ACC112 (cell line): ENCODE results near the gene D2HGDH.
"Not testable (repeated sequence)": the region's sequence is repeated elsewhere in the genome, so short reads cannot be mapped to it uniquely, and the experiment has no call there.

ENCODE experiments used
- H2AFZ ChIP-seq: fragments of 200-600 bp; sonication (generic); one replicate; pipeline ENCODE4 v1.6.0; 2017; ENCODE audit warnings: antibody characterized with exemption, low read length; ENCODE audit not compliant: unreplicated experiment
- H3K27ac ChIP-seq: fragments of 200-600 bp; sonication (generic); 2 replicates; pipeline ENCODE4 v1.5.1; 2014; ENCODE audit warnings: low read depth, mild to moderate bottlenecking, antibody characterized with exemption, low read length, moderate library complexity
- H3K27me3 ChIP-seq: fragments of 200-600 bp; sonication (generic); 2 replicates; pipeline ENCODE4 v1.6.1; 2014; ENCODE audit warnings: mild to moderate bottlenecking, antibody characterized with exemption, low read length, moderate library complexity, mixed read lengths; ENCODE audit not compliant: insufficient read depth
- H3K36me3 ChIP-seq: fragments of 200-600 bp; sonication (generic); 2 replicates; pipeline ENCODE4 v1.6.1; 2016; ENCODE audit warnings: mild to moderate bottlenecking, antibody characterized with exemption, low read length, moderate library complexity, mixed read lengths; ENCODE audit not compliant: insufficient read depth
- H3K4me1 ChIP-seq: fragments of 200-600 bp; sonication (generic); one replicate; pipeline ENCODE4 v1.6.1; 2016; ENCODE audit warnings: low read length, mixed read lengths; ENCODE audit not compliant: insufficient read depth, unreplicated experiment, control insufficient read depth
- H3K4me3 ChIP-seq: fragments of 200-600 bp; sonication (generic); 2 replicates; pipeline ENCODE4 v1.5.1; 2014; ENCODE audit warnings: mild to moderate bottlenecking, low read depth, low read length
- H3K79me2 ChIP-seq: fragments of 200-600 bp; sonication (generic); one replicate; pipeline ENCODE4 v1.6.0; 2016; ENCODE audit warnings: low read length; ENCODE audit not compliant: control insufficient read depth, unreplicated experiment, insufficient read depth

D2HGDH gene

GRCh38 chr2:241795021-241795999 is 60.9 kb downstream of the D2HGDH start:
- H3K79me2 ChIP-seq = no peaks in the 10 kb centered on the region
- no peak overlapping the region for H2AFZ ChIP-seq

GRCh38 chr2:241796209-241796608 is 61.8 kb downstream of the D2HGDH start:
- Histone ChIP-seq H3K27me3 (no peaks in the 10 kb centered on the region), H3K4me1 (no peaks in the 10 kb centered on the region), H3K27ac (no peak overlapping the region), H2AFZ (no peak overlapping the region), H3K36me3 (no peaks in the 10 kb centered on the region), H3K4me3 (no peak overlapping the region), H3K79me2 (no peaks in the 10 kb centered on the region)

More at GRCh38 chr2:241795021-241795999, 60.9 kb downstream of the D2HGDH start:
- Histone ChIP-seq H3K27me3 (no peaks in the 10 kb centered on the region), H3K4me3 (no peak overlapping the region), H3K27ac (no peak overlapping the region), H3K4me1 (no peaks in the 10 kb centered on the region), H3K36me3 (no peaks in the 10 kb centered on the region)

- H3K27ac ChIP-seq = no peak overlapping the region
- no peaks in the 10 kb centered on the region for H3K79me2 ChIP-seq
- H3K27me3 ChIP-seq = no peaks in the 10 kb centered on the region
- no peak overlapping the region for H3K4me3 ChIP-seq
- no peaks in the 10 kb centered on the region for H3K4me1 ChIP-seq
- no peaks in the 10 kb centered on the region for H3K36me3 ChIP-seq
- no peak overlapping the region for H2AFZ ChIP-seq
These were observed 62.2 kb downstream of the D2HGDH start for GRCh38 chr2:241796610-241797138.

GRCh38 chr2:241797441-241798080 is 63.1 kb downstream of the D2HGDH start:
- Histone ChIP-seq H3K79me2 (no peaks in the 10 kb centered on the region), H2AFZ (no peak overlapping the region), H3K4me1 (no peaks in the 10 kb centered on the region), H3K36me3 (no peaks in the 10 kb centered on the region), H3K27me3 (no peaks in the 10 kb centered on the region), H3K27ac (no peak overlapping the region), H3K4me3 (no peak overlapping the region)

GRCh38 chr2:241798081-241798630 is 63.7 kb downstream of the D2HGDH start:
- Histone ChIP-seq H2AFZ (no peak overlapping the region), H3K79me2 (no peaks in the 10 kb centered on the region)

GRCh38 chr2:241798631-241799521 is 64.4 kb downstream of the D2HGDH start:
- Histone ChIP-seq H3K27ac (no peak overlapping the region), H3K36me3 (no peaks in the 10 kb centered on the region), H2AFZ (no peak overlapping the region), H3K27me3 (no peaks in the 10 kb centered on the region), H3K4me1 (peaks cover 4% of the 10 kb centered on the region), H3K4me3 (no peak overlapping the region), H3K79me2 (no peaks in the 10 kb centered on the region)

More at GRCh38 chr2:241798081-241798630, 63.7 kb downstream of the D2HGDH start:
- H3K27ac ChIP-seq = no peak overlapping the region
- no peaks in the 10 kb centered on the region for H3K27me3 ChIP-seq
- peaks cover 3% of the 10 kb centered on the region for H3K4me1 ChIP-seq
- H3K4me3 ChIP-seq = no peak overlapping the region
- no peaks in the 10 kb centered on the region for H3K36me3 ChIP-seq

- Histone ChIP-seq H3K27ac (no peak overlapping the region), H3K79me2 (no peaks in the 10 kb centered on the region), H2AFZ (no peak overlapping the region), H3K36me3 (no peaks in the 10 kb centered on the region), H3K4me3 (no peak overlapping the region), H3K27me3 (no peaks in the 10 kb centered on the region), H3K4me1 (peaks cover 9% of the 10 kb centered on the region)
These were observed 65.2 kb downstream of the D2HGDH start for GRCh38 chr2:241799522-241800197.

- H3K4me1 ChIP-seq = peaks cover 13% of the 10 kb centered on the region
These were observed 65.9 kb downstream of the D2HGDH start for GRCh38 chr2:241800198-241800903.

GRCh38 chr2:241801611-241802420 is 67.4 kb downstream of the D2HGDH start:
- Histone ChIP-seq H2AFZ (no peak overlapping the region), H3K4me1 (peaks cover 13% of the 10 kb centered on the region), H3K4me3 (no peak overlapping the region), H3K27ac (no peak overlapping the region), H3K36me3 (no peaks in the 10 kb centered on the region), H3K27me3 (no peaks in the 10 kb centered on the region), H3K79me2 (no peaks in the 10 kb centered on the region)

More at GRCh38 chr2:241800198-241800903, 65.9 kb downstream of the D2HGDH start:
- not testable (repeated sequence) for H3K79me2 ChIP-seq, H3K27ac ChIP-seq, H3K27me3 ChIP-seq, H2AFZ ChIP-seq, H3K36me3 ChIP-seq, H3K4me3 ChIP-seq
